Measurements from ENCODE around the gene CHCHD3. TPM values are rescaled to one million over a fixed set of nuclear protein-coding genes. Genes with fewer than 3 reads are reported as not detected.
"Not testable (repeated sequence)": the region's sequence is repeated elsewhere in the genome, so short reads cannot be mapped to it uniquely, and the experiment has no call there.

Gene CHCHD3
- total RNA-seq, 1 donor from 2014 or later, result 42.2 TPM

DNA sequence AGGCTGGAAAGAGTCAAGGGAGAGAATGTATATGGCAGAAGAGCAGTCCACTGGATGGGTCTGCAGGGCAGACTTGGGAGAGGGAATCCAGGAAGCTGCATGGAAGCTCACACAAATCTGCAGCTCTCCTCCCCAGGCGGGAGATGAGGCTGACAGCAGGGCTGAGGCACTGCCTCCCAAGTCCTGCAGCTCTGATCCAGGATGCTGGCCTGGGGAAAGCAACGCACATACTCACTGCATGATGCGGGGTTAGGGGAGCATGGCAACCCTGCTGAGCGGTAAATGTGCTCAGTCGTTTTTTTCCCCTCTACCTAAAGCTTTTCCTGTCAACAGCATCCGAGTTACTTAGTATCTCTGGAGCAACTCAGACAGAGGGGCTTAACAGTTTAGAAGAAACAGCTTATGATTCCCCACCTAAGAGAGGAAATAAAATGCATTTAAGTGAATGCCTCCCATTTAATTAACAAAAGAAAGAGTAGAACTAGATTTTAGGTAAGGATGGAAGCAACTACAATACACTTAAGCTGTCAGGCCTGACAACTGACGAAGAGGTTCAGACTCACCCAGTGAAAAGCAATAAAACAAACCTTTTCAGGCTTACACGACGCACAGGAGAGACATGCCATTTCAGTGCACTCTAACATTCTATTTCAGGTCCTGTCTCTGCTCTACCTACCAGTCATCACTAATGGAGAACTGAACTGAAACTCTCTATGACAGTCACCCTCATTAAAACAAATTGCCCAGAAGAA is 37.0 kb downstream of the CHCHD3 start:
- DNase-seq (ENCODE audit: low spot score), result no peak

DNA sequence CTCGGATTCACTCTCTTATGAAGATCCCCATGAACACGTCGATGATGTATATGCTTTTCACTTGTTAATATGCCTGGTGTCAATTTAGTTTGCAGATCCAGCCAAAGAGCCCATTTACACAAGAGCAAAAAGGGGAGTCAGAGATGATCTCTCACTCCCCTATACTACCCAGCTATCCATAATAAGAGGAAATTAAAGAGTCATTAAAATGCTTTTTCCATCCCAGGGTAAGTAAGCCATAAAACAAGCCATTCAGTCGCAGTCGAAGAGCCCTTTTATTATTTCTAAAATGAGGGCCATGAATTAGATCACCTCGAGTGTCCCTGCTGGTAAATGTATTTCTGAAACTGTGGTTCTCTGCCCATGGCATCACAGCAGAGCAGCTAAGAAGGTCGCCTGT is 41.2 kb downstream of the CHCHD3 start:
- DNase-seq (ENCODE audit: low spot score), result no peak

DNA sequence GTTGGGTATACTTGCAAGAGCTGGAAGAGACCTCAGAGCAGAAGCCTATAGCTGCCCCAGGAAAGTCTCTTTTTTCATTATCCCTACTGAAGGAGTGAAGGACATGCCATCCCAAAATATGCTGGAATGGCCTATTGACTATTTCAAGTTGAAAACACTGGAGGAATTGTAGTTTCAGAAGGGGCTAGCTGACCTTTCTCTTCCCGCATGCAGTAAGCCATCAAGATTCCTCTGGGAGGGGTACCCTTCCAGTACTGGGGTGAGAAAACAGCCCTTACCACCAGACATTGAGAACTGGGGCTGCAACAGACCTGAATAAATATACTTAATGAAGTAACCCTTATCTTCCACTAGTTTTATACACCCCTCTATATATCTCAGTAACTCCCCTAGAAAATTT is 41.7 kb downstream of the CHCHD3 start:
- DNase-seq (ENCODE audit: low spot score), result no peak

DNA sequence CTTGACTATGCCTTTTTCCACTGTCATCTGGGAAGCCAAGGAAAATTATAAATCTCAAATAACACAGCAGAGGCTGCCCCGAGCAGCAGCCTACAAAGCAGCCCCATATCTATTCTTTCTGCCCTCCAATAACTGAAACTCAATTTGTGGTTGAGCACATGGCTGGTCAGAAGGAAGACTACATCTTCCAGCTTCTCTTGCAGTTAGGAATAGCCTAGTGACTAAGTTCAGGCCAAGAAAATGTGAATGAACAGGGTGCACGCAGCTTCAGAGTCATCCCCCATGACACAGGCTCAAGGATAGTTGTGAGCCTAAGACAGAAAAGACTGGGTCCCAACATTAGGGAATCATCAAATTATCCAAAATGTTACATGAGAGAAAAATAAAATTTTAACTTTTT is 42.3 kb downstream of the CHCHD3 start:
- no peak for DNase-seq (ENCODE audit: low spot score)

DNA sequence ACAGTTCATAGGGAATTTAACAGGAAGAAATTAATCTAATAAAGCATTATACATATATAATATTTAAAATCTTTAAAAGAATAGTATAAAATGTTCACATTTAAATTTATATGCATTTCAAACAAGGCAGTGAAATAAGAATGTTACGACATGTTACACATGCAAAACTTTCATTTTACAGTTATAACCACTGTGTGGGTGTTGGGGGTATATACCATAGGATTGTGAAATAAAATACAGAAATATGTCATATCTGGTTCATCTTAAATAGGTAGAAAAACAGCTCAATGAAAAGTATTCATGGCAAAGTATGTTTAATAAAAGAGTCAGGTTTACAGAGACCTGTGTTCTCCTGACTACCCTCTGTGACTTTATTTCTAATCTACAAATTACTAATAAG is 45.6 kb downstream of the CHCHD3 start:
- no peak for DNase-seq (ENCODE audit: low spot score)

DNA sequence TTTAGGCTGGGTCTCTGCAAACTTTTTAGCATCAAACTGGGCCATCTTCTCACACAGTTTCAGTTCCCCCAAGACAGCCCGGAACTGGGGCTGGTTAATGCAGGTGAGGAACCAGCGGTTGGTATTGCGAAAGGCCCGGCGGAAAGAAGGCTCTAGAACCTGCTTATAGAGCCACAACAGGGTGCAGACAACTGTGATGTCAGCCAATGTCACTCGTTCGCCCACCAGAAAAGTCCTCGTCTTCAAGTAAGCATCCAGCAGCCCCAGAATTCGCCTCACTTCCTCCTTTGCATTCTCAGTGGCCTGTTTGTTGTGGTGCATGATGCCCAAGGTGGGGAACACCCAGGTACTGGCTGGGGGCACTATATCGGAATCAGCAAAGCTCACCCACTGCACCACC is 46.6 kb downstream of the CHCHD3 start:
- DNase-seq (ENCODE audit: low spot score), result not testable (repeated sequence)

DNA sequence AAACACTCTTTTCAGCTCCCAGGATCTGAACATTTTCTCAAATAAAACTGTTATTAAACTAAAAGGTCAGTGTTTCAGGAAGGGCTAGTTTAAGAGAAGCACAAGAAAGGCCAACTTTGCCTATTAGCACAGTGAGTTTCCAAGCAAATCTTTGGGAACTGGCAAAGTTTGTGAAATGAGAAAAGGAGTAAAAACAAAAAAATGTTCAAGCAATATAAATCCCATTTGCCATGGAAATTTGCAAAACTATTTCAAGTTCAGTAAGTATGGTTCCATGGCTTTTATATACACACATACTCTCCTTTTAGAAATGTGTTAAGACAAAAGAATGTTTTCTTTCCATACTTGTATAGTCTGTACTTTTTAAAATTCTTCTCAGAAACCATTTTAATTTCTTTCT is 51.5 kb downstream of the CHCHD3 start:
- DNase-seq (ENCODE audit: low spot score), result no peak

DNA sequence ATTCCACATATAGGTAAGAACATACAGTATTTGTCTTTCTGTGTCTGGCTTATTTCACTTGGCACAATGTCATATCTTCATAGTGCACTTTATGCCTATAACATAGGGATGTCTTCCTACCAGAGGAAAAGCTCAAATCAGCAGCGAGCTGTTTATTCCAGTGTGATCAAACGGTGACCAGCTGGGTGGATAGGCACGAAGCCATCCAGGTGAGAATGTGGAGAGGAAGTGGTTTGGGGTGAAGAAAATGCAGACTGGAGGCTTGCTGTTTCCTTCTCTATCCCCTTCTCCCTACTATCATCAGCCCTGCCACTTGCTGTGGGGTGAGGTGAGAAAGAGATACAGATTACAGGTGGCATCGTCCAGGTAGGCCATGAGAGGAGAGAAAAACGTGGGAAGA is 52.4 kb downstream of the CHCHD3 start:
- no peak for DNase-seq (ENCODE audit: low spot score)

DNA sequence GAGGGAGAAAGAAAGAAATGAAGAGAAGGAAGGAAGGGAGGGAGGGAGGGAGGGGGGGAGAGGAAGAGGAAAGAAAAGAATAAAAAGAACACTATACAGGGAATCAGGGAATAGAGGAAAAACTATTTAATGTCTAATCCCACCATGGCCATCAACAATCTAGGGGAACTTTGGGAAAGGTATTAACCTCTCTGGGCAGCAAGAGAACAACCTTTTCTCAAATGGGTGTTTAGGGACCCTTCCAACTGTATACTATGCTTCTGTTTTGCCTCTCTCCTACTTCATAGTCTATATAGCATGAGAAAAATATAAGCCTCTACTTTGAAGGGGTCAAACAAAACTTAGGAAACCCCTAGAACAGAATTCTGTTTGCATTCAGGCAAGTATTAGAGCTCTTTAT is 54.5 kb downstream of the CHCHD3 start:
- no peak for DNase-seq (ENCODE audit: low spot score)

DNA sequence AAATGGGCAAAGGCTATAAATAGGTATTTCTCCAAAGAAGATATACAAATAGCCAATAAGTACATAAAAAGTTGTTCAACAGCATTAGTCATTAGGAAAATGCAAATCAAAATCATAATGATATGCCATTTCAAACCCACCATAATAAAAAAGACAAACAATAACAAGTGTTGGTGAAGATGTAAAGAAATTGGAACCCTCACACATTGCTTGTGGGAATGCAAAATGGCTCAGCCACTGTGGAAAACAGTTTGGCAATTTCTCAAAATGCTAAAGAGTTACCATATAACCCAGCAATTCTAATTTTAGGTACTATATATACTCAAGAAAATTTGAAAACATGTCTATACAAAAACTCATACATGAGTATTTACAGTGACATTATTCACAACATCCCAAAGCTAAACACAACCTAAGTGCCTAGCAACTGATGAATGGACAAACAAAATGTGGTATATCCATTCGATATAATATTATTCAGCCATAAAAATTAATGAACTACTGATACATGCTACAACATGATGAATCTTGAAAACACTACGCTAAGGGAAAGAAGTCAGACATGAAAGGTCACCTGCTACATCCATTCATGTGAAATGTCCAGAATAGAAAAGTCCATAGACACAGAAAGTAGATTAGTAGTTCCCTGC is 55.6 kb downstream of the CHCHD3 start:
- no peak for DNase-seq (ENCODE audit: low spot score)

DNA sequence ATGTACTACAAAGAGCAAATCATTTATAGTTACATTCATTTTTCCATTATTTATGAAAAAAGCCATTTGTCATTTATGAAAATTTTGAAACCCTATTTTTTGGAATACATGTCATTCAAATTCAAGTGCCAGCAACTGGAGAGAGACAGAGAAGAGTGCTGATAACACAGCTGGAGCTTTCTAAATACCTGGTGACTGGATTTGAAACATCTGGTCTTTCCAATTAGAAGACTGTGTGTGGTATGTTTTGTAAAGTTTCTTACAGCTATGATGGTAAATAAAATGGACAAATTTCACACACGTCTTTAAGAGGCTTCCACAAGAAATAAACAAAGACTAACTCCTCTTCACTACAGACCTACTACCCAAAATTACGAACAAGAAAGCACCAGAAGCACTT is 56.8 kb downstream of the CHCHD3 start:
- no peak for DNase-seq (ENCODE audit: low spot score)

DNA sequence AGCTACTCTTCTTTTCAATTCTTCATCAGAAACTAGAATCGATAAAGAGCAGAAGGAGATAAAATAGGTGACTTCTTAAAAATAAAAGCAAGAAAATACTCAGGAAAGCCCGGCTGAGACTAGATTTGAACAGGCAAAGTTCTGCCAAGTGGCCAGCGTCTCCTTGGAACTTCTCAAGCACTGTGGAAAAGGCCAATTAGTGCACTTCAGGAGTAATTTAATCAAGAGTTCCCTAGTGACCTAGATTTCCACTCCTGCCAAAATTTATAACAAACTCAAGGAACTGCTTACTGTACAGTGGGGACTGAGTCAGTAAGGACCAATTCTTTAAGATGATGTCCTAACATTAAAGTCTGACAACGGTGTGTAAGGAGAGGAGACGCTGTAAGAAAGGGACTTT is 57.3 kb downstream of the CHCHD3 start:
- DNase-seq (ENCODE audit: low spot score), result no peak

DNA sequence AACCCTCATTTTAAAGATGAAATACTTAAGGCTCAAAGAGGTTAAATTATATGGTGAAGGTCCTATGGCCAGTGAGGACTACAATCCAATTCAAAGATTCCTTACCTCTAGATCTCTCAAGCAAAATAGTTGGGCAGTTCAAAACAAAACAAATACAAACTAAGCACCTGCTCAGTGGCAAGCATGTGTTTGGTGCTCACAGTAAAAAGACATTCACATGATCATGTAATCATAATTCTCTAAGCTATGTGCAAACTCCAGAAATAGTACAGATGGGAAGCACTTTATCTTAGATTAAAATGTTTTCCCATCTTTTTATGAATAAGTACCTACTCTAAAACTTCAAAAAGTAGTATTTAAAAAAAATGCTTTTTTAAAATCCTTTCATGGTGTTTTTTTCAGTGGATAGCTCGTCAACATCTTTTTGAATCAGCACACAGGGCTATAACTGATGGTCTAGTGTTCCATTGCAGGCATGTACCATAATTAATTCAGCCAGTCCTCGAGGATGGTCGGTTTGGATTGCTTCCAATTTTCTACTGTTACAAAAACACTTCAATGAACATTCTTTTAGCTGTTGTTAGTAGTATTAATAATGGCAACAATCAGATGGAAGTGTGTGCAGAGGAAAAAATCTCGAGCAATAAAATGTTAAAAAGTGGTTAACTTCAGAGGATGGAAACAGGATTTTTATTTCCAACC is 58.4 kb downstream of the CHCHD3 start:
- DNase-seq (ENCODE audit: low spot score), result no peak

DNA sequence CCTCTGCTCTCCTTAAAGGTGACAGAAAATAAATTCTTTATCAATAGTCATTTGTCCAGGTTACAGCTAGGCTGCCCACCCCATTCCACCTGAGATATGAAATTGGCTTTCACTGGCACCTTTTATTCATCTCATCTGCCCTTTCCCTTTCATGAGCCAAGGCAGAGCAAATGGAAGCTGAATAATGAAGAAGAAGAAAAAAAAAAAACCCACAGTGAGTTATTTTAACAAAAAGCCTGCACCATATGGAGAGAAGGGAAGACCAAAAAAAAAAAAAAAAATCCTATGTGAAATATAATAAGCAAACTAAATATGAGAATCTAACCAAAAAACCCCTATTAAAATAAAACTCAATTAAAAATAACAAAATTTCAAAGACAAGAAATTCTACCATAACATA is 59.2 kb downstream of the CHCHD3 start:
- DNase-seq (ENCODE audit: low spot score), result no peak

DNA sequence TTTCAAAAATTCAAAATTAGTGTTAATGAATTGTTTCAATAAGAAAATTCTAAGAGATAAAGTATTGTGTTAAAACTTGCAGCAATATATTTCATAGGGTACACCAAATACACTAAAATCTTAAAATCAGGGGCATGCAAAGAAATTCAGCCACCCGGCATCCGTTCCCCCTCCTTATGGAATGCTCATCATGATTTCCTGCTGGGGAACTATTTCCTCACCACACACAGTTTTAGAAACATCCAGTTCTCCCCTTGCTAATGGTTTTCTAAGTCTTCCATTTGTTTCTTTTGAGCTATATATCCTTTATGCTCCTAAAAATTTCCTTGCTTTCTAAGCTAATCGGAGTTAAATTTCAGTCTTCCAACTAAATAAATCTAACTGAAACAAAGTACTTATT is 60.7 kb downstream of the CHCHD3 start:
- no peak for DNase-seq (ENCODE audit: low spot score)

DNA sequence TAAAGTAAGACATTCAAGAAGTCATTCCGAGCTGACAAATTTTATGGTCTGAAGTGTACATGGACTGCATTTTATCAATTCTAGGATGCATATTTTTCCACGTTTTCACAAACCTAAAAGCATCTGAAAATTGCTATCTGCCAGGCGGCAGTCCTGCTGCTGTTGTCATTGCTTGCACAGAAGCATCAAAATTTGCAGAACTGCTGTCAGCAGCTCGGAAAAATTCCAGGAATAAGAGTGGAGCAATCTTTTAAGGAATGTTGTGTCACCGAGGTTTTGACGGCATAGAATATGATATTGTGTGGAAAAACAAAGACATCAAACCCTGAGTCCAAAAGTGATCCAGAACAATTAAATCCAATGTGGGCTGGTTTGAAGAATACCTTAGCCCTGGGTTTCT is 61.4 kb downstream of the CHCHD3 start:
- DNase-seq (ENCODE audit: low spot score), result no peak

DNA sequence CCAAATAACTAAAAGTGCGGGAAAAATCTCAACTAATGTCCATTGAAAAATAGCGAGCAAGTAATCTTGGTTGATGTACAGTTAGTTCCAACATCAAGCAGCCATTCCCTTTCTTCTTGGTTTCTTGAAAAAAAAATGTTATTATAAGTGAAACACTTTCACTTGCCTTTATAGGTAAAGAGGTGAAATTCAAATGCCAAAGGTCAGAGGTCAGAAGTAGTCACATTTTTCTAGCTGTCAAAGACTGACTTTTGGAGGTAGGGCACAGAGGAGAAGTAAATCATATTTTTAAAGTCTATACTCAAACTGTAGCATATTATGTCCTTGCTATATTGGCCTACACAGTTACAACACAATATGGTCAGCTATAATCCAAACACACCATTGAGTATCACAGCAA is 62.3 kb downstream of the CHCHD3 start:
- DNase-seq (ENCODE audit: low spot score), result no peak

DNA sequence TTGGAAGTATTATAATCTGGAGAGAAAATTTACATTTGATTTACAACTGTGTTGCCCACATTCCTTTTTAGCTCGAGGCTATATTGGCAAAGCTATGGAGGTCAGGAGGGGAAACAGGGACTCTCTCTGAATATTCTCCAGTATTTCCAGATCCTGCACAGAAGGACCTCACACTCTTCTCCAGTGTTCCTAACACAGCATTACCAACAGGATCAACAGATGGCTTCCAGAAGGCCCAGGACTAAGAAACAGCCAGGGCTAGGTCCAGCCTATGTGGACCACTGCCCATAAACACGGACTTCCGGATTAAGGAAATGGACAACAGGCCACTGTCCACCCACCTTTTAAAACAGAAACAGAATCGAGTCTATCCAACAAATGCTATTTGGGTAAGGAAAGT is 65.3 kb downstream of the CHCHD3 start:
- DNase-seq (ENCODE audit: low spot score), result no peak

DNA sequence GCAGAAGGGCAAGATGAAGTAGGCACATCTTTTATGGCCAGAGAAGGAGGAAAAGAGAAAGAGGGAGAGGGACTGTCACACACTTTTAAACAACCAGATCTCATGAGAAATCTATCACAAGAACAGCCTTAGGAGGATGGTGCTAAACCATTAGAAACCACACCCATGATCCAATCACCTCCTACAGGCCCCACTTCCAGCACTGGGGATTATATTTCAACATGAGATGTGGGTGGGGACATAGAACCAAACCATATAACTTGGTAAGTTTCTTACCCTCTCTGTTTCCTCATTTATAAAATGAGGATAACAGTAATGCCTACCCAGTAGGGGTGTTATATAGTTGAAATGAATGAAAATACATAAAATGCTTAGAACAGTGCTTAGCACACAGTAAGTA is 66.0 kb downstream of the CHCHD3 start:
- no peak for DNase-seq (ENCODE audit: low spot score)

DNA sequence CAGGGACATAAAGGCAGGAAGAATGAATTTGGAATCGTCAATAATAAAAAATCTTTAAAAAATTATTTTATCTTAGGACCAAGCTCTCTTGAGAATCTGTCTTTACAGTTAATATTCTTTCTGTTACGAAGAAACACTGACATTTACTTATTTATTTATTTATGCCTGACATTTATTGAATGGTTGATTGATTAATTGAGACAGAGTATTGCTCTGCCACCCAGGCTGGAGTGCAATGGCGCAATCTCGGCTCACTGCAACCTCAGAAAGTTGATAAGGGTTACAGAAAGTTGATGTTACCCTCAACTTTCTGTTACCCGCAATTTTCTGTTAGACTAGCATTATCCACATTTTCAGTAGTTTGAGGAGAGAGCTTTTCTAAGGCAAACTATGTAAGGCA is 70.1 kb downstream of the CHCHD3 start:
- DNase-seq (ENCODE audit: low spot score), result no peak

DNA sequence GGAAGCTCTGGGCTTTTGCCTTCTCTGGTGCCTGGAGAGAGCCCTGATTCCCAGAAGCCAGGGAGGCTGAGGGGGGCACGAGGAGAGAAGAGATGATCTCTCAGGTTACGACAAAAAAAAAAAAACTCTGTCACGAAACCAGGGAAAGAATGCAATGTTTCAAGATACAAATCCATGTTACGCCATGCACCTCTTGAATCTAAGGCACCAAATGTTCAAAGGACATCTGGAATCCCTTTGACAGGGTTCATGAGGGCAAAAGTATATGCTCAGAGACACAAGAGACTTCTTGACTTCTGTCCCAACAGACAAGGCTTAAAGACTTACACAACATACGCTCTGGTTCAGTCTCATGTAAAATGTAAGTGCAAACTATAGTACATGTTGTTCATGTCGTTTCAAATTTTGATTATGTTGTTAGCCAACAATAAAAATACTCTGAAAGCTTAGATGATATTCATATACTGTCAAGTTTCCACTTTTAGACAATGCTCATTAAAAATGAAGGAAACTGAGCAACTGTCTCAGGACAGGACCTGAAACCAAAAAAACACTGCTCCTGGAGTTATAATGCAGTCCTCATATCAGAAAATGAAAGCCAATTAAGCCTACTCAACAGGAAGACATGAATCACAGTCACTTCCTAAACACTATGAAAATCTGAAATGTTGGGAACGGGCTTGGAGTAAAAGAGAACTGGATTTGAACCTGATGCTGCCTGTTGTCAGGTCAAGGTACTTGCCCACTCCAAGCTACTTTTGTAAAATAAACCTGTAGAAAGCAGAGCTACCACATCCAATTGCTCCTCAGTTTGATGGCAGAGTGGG is 72.3 kb downstream of the CHCHD3 start:
- no peak for DNase-seq (ENCODE audit: low spot score)

DNA sequence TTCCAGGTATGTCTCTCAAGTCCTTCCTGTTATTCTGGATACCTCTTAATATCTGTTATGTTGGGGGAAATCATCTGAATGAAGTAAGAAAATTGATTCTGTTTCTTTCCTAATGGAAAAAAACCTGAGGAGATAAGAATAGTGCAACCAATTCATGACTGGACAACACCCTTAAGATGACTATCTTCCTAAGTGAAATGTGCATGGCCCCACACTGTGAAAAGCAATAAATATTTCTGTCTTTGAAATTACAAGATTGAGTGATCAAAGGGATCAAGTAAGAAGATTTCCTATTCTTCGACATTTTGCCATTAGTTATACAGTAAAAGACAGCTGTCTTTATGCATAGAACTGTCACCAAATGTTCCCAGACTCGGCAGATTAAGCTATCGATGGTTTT is 73.9 kb downstream of the CHCHD3 start:
- DNase-seq (ENCODE audit: low spot score), result no peak
